Measurements from ENCODE around the gene C1QBP.
A peak's percentile ranks its signal among the peaks of the same experiment; 100 is the strongest.
"Not testable (repeated sequence)": the region's sequence is repeated elsewhere in the genome, so short reads cannot be mapped to it uniquely, and the experiment has no call there.

Gene C1QBP

GRCh38 chr17:5438716-5439445 lies at the start of gene C1QBP:
TSS of gene C1QBP (minus strand) at chr17:5439155. CDS start at chr17:5439073, 82 bp downstream.
- peak; percentile 91 for DNase-seq

GRCh38 chr17:5488752-5489151 lies 49.8 kb upstream of the C1QBP start:
- no peak for DNase-seq

- peak; percentile 99 for DNase-seq
Observed at GRCh38 chr17:5486206-5487124, 47.5 kb upstream of the C1QBP start, which contains the start of gene MIS12. TSS of gene MIS12 (plus strand) at chr17:5486566. CDS start at chr17:5488863, 2,297 bp downstream.

GRCh38 chr17:5485270-5486205 lies 46.6 kb upstream of the C1QBP start, which contains the start of gene DERL2:
TSS of gene DERL2 (minus strand) at chr17:5486178. CDS start at chr17:5486161, 17 bp downstream.
- no peak for DNase-seq

GRCh38 chr17:5481451-5481850 lies 42.5 kb upstream of the C1QBP start:
- DNase-seq: no peak

GRCh38 chr17:5480962-5481361 lies 42.0 kb upstream of the C1QBP start:
- no peak for DNase-seq

GRCh38 chr17:5478992-5479391 lies 40.0 kb upstream of the C1QBP start:
- no peak for DNase-seq

- DNase-seq: no peak
Observed at GRCh38 chr17:5473906-5474305, 35.0 kb upstream of the C1QBP start.

- no peak for DNase-seq
Observed at GRCh38 chr17:5472511-5472910, 33.6 kb upstream of the C1QBP start.

- DNase-seq: no peak
Observed at GRCh38 chr17:5468075-5468473, 29.1 kb upstream of the C1QBP start.

GRCh38 chr17:5467416-5467815 lies 28.5 kb upstream of the C1QBP start:
- DNase-seq: no peak

- no peak for DNase-seq
Observed at GRCh38 chr17:5466295-5466694, 27.3 kb upstream of the C1QBP start.

- DNase-seq: no peak
Observed at GRCh38 chr17:5464717-5465507, 26.0 kb upstream of the C1QBP start.

GRCh38 chr17:5446786-5447185 lies 7.8 kb upstream of the C1QBP start:
- DNase-seq: no peak

GRCh38 chr17:5444209-5444608 lies 5.3 kb upstream of the C1QBP start:
- no peak for DNase-seq

GRCh38 chr17:5443728-5444127 lies 4.8 kb upstream of the C1QBP start:
- no peak for DNase-seq

- DNase-seq: no peak
Observed at GRCh38 chr17:5439446-5439764, 450 bp upstream of the C1QBP start.

GRCh38 chr17:5437721-5438317 lies 1.1 kb downstream of the C1QBP start:
- DNase-seq: no peak

GRCh38 chr17:5435781-5436315 lies 3.1 kb downstream of the C1QBP start:
- not testable (repeated sequence) for DNase-seq

GRCh38 chr17:5434984-5435383 lies 4.0 kb downstream of the C1QBP start:
- no peak for DNase-seq

- DNase-seq: no peak
Observed at GRCh38 chr17:5431949-5432556, 6.9 kb downstream of the C1QBP start.

All from CD4-positive, alpha-beta T cell treated with Interferon gamma for 1 hour (primary cell).